ENCODE results near the gene BACH2. TPM values are rescaled to one million over a fixed set of nuclear protein-coding genes. Genes with fewer than 3 reads are reported as not detected.

The BACH2 gene
- total and polyA plus RNA-seq, 4 experiments from 2014 or later: 6.5 to 48.0 (median 25.8) TPM

DNA sequence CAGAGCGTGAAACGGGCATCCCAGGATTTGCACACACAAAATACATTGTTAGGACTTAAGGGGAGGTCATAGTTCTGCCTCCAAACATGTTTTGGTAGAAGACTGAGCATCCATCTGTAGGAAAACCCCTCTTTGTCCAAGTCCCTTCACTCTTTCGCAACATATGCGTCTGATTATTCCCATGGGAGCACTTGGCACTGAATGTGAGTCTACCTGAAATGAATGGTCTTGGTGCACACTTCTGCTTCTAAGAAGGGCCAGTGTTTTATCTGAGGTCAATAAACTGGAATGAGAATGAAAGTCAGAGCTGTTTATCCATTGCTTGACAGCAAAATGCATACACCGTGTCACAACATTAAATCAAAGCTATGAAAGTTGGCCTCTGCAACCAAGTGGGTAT, 369.4 kb downstream of the BACH2 start:
- Mint-ChIP-seq H3K27ac (peak overlapping the region in 2 of 7 donors; percentile 11 to 55), H3K4me1 (peaks cover 5 to 27% (median 15%) of the 10 kb centered on the region in 4 donors), H3K9me3 (peaks cover 0 to 3% (median 0%) of the 10 kb centered on the region in 8 donors), H3K4me3 (no peak overlapping the region), H3K27me3 (peaks cover 0 to 1% of the 10 kb centered on the region in 2 donors), H3K36me3 (peaks cover 15 to 22% of the 10 kb centered on the region in 2 donors)
- ChIA-PET POLR2A (ENCODE audit: partially characterized antibody) (interaction anchor here (0.8 kb wide), 1 partner anchor 780 kb away, joined by 3 read pairs; no protein-coding TSS in a partner anchor), CTCF (ENCODE audit: partially characterized antibody) (interaction anchor here (0.8 kb wide), 1 partner anchor 13 kb away, joined by 3 read pairs; no protein-coding TSS in a partner anchor)
- intact Hi-C loops (cut with micrococcal nuclease): no loop called here
- DNase-seq: no peak
- Histone ChIP-seq H3K4me1 (ENCODE audit: insufficient read depth, low read length) (no peaks in the 10 kb centered on the region), H3K9me3 (ENCODE audit: control insufficient read depth in 1 of 2, low read length in 2 of 2) (no peaks in the 10 kb centered on the region), H3K27ac (ENCODE audit: low read depth, low read length) (no peak overlapping the region), H3K4me3 (ENCODE audit: low read length in 2 of 2) (no peak overlapping the region), H3K36me3 (ENCODE audit: insufficient read depth, low read length) (peaks cover 4% of the 10 kb centered on the region), H3K27me3 (ENCODE audit: insufficient read depth, low read length) (no peaks in the 10 kb centered on the region)

DNA sequence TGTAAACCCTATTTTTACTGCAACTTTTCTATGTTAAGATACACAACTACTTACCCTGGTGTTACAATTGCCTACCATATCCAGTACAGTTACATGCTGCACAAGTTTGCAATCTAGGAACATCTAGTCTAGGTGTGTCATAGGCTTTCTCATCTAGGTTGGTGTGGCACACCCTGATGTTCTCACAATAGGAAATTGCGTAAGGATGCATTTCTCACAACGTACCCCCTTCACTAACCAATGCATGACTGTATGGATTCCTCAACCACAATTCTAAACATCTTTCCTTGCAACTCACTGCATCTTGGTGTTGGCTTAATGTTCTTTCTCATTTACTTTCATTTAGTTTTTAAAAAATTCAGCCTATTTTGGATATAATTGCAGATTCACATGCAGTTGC, 370.8 kb downstream of the BACH2 start:
- Histone ChIP-seq H3K9me3 (ENCODE audit: control insufficient read depth in 1 of 2, low read length in 2 of 2) (no peaks in the 10 kb centered on the region), H3K4me1 (ENCODE audit: insufficient read depth, low read length) (no peaks in the 10 kb centered on the region), H3K4me3 (ENCODE audit: low read length in 2 of 2) (no peak overlapping the region), H3K27me3 (ENCODE audit: insufficient read depth, low read length) (no peaks in the 10 kb centered on the region), H3K36me3 (ENCODE audit: insufficient read depth, low read length) (no peaks in the 10 kb centered on the region), H3K27ac (ENCODE audit: low read depth, low read length) (no peak overlapping the region)
- peak overlapping the region in 2 of 7 donors; percentile 18 to 40 for H3K27ac Mint-ChIP-seq
- H3K4me1 Mint-ChIP-seq: peaks cover 5 to 27% (median 15%) of the 10 kb centered on the region in 4 donors
- DNase-seq: no peak
- peaks cover 3 to 12% of the 10 kb centered on the region in 2 donors for H3K36me3 Mint-ChIP-seq
- intact Hi-C loops (cut with micrococcal nuclease): no loop called here
- peaks cover 0 to 4% (median 0%) of the 10 kb centered on the region in 8 donors for H3K9me3 Mint-ChIP-seq
- H3K27me3 Mint-ChIP-seq: peaks cover 0 to 2% of the 10 kb centered on the region in 2 donors
- H3K4me3 Mint-ChIP-seq: no peak overlapping the region
- CTCF ChIA-PET (ENCODE audit: partially characterized antibody): interaction anchor here (0.9 kb wide), 1 partner anchor 14 kb away, joined by 3 read pairs; no protein-coding TSS in a partner anchor
- POLR2A ChIA-PET (ENCODE audit: partially characterized antibody): no interaction called here

DNA sequence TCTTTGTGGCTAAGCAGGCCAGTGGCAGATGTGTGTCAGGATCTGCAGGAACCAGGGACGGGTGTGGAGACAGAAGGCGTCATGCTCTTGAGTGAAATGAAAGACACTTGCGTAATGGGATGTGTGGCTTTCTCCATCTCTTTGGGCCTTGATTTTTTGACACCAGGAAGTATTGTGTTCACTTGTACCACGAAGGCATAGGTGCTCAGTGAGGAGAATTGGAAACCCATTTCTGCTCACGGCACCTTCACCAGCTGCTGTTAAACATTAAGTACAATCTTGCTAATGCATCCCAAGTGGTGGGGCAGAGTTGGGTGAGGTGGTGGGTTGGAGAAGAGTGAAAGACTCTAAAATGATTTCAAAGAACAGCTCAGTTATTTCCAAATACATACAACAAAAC, 372.4 kb downstream of the BACH2 start:
- no peak overlapping the region for H3K4me3 Mint-ChIP-seq
- CTCF ChIA-PET (ENCODE audit: partially characterized antibody): interaction anchor here (0.6 kb wide), 1 partner anchor 68 kb away, joined by 3 read pairs; no protein-coding TSS in a partner anchor
- peaks cover 0 to 2% of the 10 kb centered on the region in 2 donors for H3K27me3 Mint-ChIP-seq
- no peaks in the 10 kb centered on the region for H3K36me3 ChIP-seq (ENCODE audit: insufficient read depth, low read length)
- POLR2A ChIA-PET (ENCODE audit: partially characterized antibody): no interaction called here
- H3K27ac Mint-ChIP-seq: peak overlapping the region in 1 of 7 donors; percentile 43
- no peaks in the 10 kb centered on the region for H3K27me3 ChIP-seq (ENCODE audit: insufficient read depth, low read length)
- DNase-seq: no peak
- no peaks in the 10 kb centered on the region for H3K4me1 ChIP-seq (ENCODE audit: insufficient read depth, low read length)
- H3K4me3 ChIP-seq (ENCODE audit: low read length in 2 of 2): no peak overlapping the region
- peaks cover 0 to 4% (median 0%) of the 10 kb centered on the region in 8 donors for H3K9me3 Mint-ChIP-seq
- peaks cover 3 to 8% of the 10 kb centered on the region in 2 donors for H3K36me3 Mint-ChIP-seq
- intact Hi-C loops (cut with micrococcal nuclease): no loop called here
- no peak overlapping the region for H3K27ac ChIP-seq (ENCODE audit: low read depth, low read length)
- H3K4me1 Mint-ChIP-seq: peaks cover 3 to 27% (median 10%) of the 10 kb centered on the region in 4 donors
- H3K9me3 ChIP-seq (ENCODE audit: control insufficient read depth in 1 of 2, low read length in 2 of 2): no peaks in the 10 kb centered on the region

DNA sequence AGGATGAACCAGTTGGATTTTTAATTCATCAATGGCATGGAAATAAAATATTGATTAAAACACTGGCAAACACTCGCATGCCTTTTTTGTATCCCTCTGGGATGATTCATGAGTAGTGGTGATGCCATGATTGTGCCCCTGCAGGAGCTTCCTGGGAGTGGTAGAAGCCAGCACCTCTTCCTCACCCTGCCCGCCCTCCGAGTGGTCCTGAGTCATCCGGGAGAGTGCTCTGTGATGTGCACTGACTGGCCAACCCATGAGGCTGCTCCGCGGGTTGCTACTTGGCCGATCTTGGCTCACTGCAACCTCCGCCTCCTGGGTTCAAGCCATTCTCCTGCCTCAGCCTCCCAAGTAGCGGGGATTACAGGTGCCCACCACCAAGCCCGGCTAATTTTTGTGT, 375.0 kb downstream of the BACH2 start:
- Mint-ChIP-seq H3K36me3 (peaks cover 4 to 12% of the 10 kb centered on the region in 2 donors), H3K27me3 (peaks cover 0 to 2% of the 10 kb centered on the region in 2 donors), H3K27ac (no peak overlapping the region), H3K9me3 (peaks cover 4 to 16% (median 9%) of the 10 kb centered on the region in 8 donors), H3K4me1 (peaks cover under 1 to 15% (median 4%) of the 10 kb centered on the region in 4 donors), H3K4me3 (no peak overlapping the region)
- Histone ChIP-seq H3K4me1 (ENCODE audit: insufficient read depth, low read length) (no peaks in the 10 kb centered on the region), H3K9me3 (ENCODE audit: control insufficient read depth in 1 of 2, low read length in 2 of 2) (no peaks in the 10 kb centered on the region), H3K27me3 (ENCODE audit: insufficient read depth, low read length) (no peaks in the 10 kb centered on the region), H3K36me3 (ENCODE audit: insufficient read depth, low read length) (no peaks in the 10 kb centered on the region), H3K4me3 (ENCODE audit: low read length in 2 of 2) (no peak overlapping the region), H3K27ac (ENCODE audit: low read depth, low read length) (no peak overlapping the region)
- CTCF ChIA-PET (ENCODE audit: partially characterized antibody): no interaction called here
- DNase-seq: no peak
- POLR2A ChIA-PET (ENCODE audit: partially characterized antibody): no interaction called here
- intact Hi-C loops (cut with micrococcal nuclease): no loop called here

DNA sequence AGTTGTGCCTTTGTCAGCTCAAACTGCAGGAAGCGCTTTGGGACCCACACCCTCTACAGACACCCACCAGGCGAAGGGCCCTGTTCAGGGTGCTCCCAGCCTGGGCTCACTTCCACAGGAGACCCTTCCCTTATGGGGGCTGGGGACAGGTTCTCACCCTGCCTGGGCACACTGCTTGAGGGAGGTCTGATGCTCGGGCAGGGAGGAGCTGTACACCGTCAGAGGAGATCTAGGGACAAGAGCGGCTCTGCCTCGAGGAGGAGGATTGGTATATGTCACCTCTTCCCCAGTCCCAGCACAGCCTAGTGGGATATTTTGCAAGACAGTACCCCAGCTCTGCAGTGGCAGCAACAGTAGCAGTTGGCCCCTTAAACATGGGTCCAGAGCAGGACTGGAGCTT, 375.4 kb downstream of the BACH2 start:
- no peaks in the 10 kb centered on the region for H3K36me3 ChIP-seq (ENCODE audit: insufficient read depth, low read length)
- intact Hi-C loops (cut with micrococcal nuclease): no loop called here
- Mint-ChIP-seq H3K4me1 (peaks cover 0 to 10% (median 2%) of the 10 kb centered on the region in 4 donors), H3K4me3 (no peak overlapping the region), H3K27ac (no peak overlapping the region), H3K36me3 (peaks cover 4 to 17% of the 10 kb centered on the region in 2 donors), H3K27me3 (peaks cover 0 to 2% of the 10 kb centered on the region in 2 donors), H3K9me3 (peaks cover 5 to 21% (median 13%) of the 10 kb centered on the region in 8 donors)
- no peaks in the 10 kb centered on the region for H3K4me1 ChIP-seq (ENCODE audit: insufficient read depth, low read length)
- no peak overlapping the region for H3K4me3 ChIP-seq (ENCODE audit: low read length in 2 of 2)
- no peak for DNase-seq
- no peak overlapping the region for H3K27ac ChIP-seq (ENCODE audit: low read depth, low read length)
- CTCF ChIA-PET (ENCODE audit: partially characterized antibody): interaction anchor here (0.9 kb wide), 1 partner anchor 69 kb away, joined by 3 read pairs; no protein-coding TSS in a partner anchor
- no peaks in the 10 kb centered on the region for H3K9me3 ChIP-seq (ENCODE audit: control insufficient read depth in 1 of 2, low read length in 2 of 2)
- POLR2A ChIA-PET (ENCODE audit: partially characterized antibody): no interaction called here
- no peaks in the 10 kb centered on the region for H3K27me3 ChIP-seq (ENCODE audit: insufficient read depth, low read length)

DNA sequence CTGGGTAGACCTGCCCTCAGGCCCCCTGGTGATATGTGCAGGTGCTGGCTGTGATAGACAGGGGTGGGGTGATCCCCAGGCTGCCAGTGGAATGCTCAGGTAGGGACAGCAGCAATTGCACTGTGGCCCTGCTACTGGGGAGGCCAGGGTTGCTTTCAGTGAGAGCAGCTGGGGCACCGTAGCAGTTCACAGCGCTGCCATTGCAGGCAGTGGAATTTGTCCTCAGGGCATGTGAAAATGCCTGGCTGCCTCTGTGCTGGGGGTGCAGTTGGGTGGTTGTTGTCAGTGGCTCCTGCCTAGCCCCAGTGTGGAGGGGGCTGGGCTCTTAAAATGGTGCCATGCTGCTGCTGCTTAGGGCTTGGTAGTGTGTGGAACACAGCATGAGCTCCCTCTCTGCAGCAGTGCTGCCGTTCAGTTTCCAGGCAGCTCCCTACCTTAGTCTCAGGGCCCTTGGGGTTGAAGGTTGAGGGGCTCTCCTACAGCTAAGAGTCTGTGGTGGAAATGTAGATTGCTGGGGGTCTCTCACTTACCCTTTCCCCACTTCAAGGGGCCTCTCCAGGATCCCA, 378.8 kb downstream of the BACH2 start:
- Histone ChIP-seq H3K4me3 (ENCODE audit: low read length in 2 of 2) (no peak overlapping the region), H3K9me3 (ENCODE audit: control insufficient read depth in 1 of 2, low read length in 2 of 2) (no peaks in the 10 kb centered on the region), H3K27me3 (ENCODE audit: insufficient read depth, low read length) (no peaks in the 10 kb centered on the region), H3K36me3 (ENCODE audit: insufficient read depth, low read length) (no peaks in the 10 kb centered on the region), H3K27ac (ENCODE audit: low read depth, low read length) (no peak overlapping the region), H3K4me1 (ENCODE audit: insufficient read depth, low read length) (no peaks in the 10 kb centered on the region)
- no peak overlapping the region for H3K4me3 Mint-ChIP-seq
- ChIA-PET CTCF (ENCODE audit: partially characterized antibody) (no interaction called here), POLR2A (ENCODE audit: partially characterized antibody) (interaction anchor here (0.6 kb wide), 1 partner anchor 571 kb away, joined by 3 read pairs; no protein-coding TSS in a partner anchor)
- DNase-seq: no peak
- H3K36me3 Mint-ChIP-seq: peaks cover 8 to 17% of the 10 kb centered on the region in 2 donors
- intact Hi-C loops (cut with micrococcal nuclease): no loop called here
- H3K27ac Mint-ChIP-seq: no peak overlapping the region
- peaks cover 7 to 30% (median 20%) of the 10 kb centered on the region in 8 donors for H3K9me3 Mint-ChIP-seq
- H3K4me1 Mint-ChIP-seq: peaks cover 0 to 2% (median 0%) of the 10 kb centered on the region in 4 donors
- peaks cover 2 to 4% of the 10 kb centered on the region in 2 donors for H3K27me3 Mint-ChIP-seq

DNA sequence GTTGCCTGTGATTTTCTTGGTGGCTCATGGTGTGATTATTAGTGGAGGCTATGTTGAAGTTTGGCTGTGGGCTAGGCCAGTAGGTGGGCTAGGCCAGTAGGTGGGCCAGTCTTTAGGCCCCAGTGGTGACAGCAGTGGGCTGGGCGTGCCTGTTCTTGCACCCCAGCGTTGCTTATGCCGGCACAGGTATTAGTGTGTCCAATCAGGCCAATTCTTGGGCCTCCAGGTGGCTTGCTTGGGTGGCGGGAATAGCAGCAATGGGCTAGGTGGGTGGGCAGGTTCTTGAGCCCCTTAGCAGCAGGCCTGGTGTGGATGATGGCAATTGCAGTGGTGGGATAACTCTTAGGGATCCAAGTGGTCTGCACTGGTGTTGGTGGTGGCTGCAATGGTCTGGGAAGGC, 379.4 kb downstream of the BACH2 start:
- peaks cover 8 to 17% of the 10 kb centered on the region in 2 donors for H3K36me3 Mint-ChIP-seq
- no peak for DNase-seq
- Histone ChIP-seq H3K36me3 (ENCODE audit: insufficient read depth, low read length) (no peaks in the 10 kb centered on the region), H3K27me3 (ENCODE audit: insufficient read depth, low read length) (no peaks in the 10 kb centered on the region), H3K9me3 (ENCODE audit: control insufficient read depth in 1 of 2, low read length in 2 of 2) (no peaks in the 10 kb centered on the region), H3K27ac (ENCODE audit: low read depth, low read length) (no peak overlapping the region), H3K4me3 (ENCODE audit: low read length in 2 of 2) (no peak overlapping the region), H3K4me1 (ENCODE audit: insufficient read depth, low read length) (no peaks in the 10 kb centered on the region)
- H3K9me3 Mint-ChIP-seq: peaks cover 7 to 30% (median 20%) of the 10 kb centered on the region in 8 donors
- no peak overlapping the region for H3K27ac Mint-ChIP-seq
- no peak overlapping the region for H3K4me3 Mint-ChIP-seq
- intact Hi-C loops (cut with micrococcal nuclease): no loop called here
- peaks cover 2 to 3% of the 10 kb centered on the region in 2 donors for H3K27me3 Mint-ChIP-seq
- peaks cover 0 to 2% (median 0%) of the 10 kb centered on the region in 4 donors for H3K4me1 Mint-ChIP-seq
- POLR2A ChIA-PET (ENCODE audit: partially characterized antibody): no interaction called here
- CTCF ChIA-PET (ENCODE audit: partially characterized antibody): no interaction called here
